OCI-LY7 (cell line): ENCODE results near the gene UNG.

ENCODE experiments used
- CTCF ChIP-seq: fragments of 200-600 bp; sonication (generic); conservative IDR thresholded peaks from 2 replicates; pipeline ENCODE4 v1.5.1; 2014; ENCODE audit warnings: mild to moderate bottlenecking, antibody characterized with exemption, low read length, moderate library complexity, mixed read lengths
- EZH2phosphoT487 ChIP-seq: fragments of 200-600 bp; sonication (generic); IDR thresholded peaks from 2 replicates; pipeline ENCODE4 v1.6.1; 2018; ENCODE audit warnings: low read depth, borderline replicate concordance, mild to moderate bottlenecking, mixed run types, antibody characterized with exemption, low read length, moderate library complexity, mixed read lengths

DNA sequence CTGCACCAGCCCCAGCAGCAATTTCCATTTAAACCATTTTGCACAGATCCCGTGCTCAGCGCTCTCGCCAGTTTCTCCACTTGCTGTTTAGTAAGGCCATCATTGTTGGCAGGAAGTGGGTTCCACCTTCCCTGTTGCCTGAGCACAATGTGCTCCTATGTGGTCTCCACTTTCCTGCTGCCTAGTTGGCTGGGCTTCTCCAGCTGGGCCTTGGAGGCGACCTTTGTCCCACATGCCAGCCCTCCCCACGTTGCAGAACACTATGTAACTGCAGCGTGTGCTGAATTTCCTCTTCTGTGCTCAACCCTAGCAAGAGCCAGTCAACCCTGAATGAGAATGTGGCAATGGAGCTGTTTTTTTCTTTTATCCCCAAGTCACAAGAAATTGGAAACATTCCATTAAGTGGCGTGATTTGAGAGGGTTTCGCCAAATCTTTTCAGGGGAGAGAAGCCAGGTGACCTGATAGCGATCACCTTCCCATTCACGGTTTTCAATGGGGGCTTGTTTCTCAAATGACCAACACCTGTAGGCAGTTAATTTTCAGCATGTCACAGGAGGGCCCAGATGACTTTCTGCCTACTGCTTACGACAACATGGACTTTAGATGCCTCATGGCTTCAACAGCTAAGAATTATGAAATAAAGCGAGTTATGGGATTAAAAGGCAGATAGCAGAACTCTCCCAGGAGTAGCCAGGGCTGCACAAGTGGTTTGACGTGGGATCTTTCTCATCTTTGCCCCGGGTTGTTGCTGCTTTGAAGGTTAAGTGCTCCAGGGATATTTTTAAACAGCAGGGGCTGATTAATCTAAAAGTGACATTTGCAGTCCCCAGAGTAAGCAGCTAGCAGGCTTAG lies 18.6 kb downstream of the UNG start, which contains the start of gene ACACB:
- TF ChIP-seq CTCF (no peak), EZH2phosphoT487 (no peak)
